Skeletal muscle satellite cell (primary cell): ENCODE data around the gene HTR6.

ENCODE experiments used
- H3K27me3 ChIP-seq: 2 replicates; pipeline ENCODE4 v1.7.0; 2013; ENCODE audit warnings: low read length; ENCODE audit not compliant: control insufficient read depth, insufficient read depth
- H3K36me3 ChIP-seq: 2 replicates; pipeline ENCODE4 v1.7.0; 2013; ENCODE audit warnings: mild to moderate bottlenecking, control low read depth, low read length; ENCODE audit not compliant: insufficient read depth
- H3K4me1 ChIP-seq: 2 replicates; pipeline ENCODE4 v1.7.0; 2013; ENCODE audit warnings: low read length; ENCODE audit not compliant: control insufficient read depth, insufficient read depth
- H3K4me2 ChIP-seq: 2 replicates; pipeline ENCODE4 v1.7.0; 2013; ENCODE audit warnings: mild to moderate bottlenecking, low read length
- H3K4me3 ChIP-seq: 2 replicates; pipeline ENCODE4 v1.7.0; 2013; ENCODE audit warnings: low read length
- H3K9ac ChIP-seq: 2 replicates; pipeline ENCODE4 v1.7.0; 2013; ENCODE audit warnings: mild to moderate bottlenecking, low read depth, low read length, moderate library complexity
- H3K9me3 ChIP-seq: replicated peaks from 2 replicates; pipeline ENCODE4 v1.7.0; 2013; ENCODE audit warnings: mild to moderate bottlenecking, control low read depth, low read length

The HTR6 gene

DNA sequence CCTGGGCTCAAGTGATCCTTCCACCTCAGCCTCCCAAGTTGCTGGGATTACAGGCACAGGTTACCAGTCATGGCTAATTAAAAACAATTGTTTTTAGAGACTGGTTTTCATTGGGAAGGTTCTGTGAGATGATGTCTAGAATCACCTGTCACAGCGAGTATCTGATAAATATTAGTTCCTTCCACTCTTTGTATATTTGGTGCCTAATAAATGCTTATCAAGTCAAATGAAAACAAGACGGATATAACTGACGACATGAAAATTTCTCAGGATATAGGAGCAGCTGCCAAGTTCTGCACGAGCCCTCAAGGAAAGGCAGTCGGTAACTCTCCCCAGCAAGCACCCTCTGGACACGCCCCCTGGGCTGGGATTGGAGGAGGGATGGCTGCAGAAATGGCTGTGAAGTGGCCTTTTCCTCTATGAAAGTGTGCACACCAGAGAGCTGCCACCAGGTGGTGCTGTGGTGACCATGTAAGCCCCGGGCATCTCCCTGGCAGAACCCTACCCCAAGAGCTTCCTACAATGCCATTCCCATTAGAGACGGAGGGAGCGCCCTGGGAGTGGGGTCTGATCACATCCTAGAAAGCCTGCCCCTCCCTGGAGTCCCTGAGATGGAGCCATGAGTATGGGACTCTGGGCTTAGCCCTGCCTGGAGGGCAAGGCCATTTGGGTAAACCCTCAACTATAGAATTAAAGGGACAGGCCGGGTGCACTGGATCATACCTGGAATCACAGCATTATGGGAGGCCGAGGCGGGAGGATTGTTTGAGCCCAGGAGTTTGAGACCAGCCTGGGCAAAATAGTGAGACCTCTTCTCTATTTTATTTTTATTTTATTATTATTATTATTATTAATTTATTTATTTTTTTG is 50.9 kb downstream of the HTR6 start:
- Histone ChIP-seq H3K9me3 (no peaks in the 10 kb centered on the region), H3K27me3 (no peaks in the 10 kb centered on the region), H3K36me3 (no peaks in the 10 kb centered on the region), H3K4me3 (no peak overlapping the region), H3K9ac (no peak overlapping the region), H3K4me1 (peaks cover 2% of the 10 kb centered on the region), H3K4me2 (no peak overlapping the region)

DNA sequence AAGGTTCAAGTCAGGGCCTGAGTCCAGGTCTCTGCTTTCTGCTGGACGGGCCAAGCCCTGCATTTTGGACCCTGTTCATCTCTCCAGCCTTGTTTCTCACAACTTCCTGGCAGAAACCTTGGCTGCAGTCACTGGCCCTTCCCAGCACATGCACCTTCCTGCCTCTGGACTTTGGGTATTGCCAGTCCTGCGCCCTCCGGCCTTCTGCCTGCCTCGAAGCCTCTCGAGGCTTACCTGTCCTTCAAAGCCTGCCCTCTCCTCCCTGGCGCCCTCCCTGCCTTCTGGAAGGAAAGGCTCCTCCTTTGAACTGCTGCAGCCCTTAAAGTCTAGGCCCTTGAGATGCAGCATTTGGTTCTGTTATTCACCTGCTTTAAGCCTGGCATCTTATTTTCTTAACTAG is 52.8 kb downstream of the HTR6 start:
- Histone ChIP-seq H3K4me1 (peaks cover 2% of the 10 kb centered on the region), H3K9me3 (no peaks in the 10 kb centered on the region), H3K4me2 (no peak overlapping the region), H3K36me3 (no peaks in the 10 kb centered on the region), H3K9ac (no peak overlapping the region), H3K27me3 (no peaks in the 10 kb centered on the region), H3K4me3 (no peak overlapping the region)

DNA sequence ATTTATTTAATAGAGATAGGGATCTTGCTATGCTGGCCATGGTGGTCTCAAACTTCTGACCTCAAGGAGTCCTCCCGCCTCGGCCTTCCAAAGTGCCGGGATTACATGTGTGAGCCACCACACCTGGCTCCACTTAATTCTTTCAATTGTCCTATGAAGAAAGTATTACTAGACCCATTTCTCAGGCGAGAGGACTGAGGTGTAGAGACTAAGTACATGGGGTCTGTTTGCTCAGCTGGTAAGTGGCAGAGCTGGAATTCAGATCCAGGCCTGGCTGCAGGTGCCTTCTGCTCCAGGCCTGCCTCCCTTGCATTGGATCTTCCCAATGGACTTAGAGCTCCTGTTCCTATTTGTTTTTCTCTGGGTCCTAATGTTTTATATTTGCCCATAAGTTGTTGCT is 55.5 kb downstream of the HTR6 start:
- Histone ChIP-seq H3K9ac (no peak overlapping the region), H3K4me3 (no peak overlapping the region), H3K9me3 (no peaks in the 10 kb centered on the region), H3K4me2 (no peak overlapping the region), H3K4me1 (peaks cover 2% of the 10 kb centered on the region), H3K36me3 (peaks cover 3% of the 10 kb centered on the region), H3K27me3 (no peaks in the 10 kb centered on the region)

DNA sequence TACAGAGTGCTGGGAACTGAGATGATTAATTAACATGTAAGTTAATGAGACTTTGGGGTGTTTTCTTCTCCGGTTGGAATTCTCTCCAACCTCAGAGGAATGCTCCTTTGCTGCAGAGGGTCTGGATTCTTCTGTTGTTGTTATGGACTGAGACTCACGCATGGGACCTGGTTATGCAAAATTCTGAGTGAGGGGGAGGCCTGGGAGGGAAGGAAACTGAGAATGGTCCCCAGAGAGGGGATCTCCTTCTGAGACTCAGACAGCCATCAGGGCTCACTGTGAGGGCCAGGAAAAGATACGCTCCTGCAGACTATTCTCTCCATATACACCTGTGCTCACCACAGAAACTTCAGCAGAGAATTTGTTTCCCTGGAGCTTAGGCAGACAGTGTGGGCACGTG is 56.3 kb downstream of the HTR6 start:
- Histone ChIP-seq H3K9me3 (no peaks in the 10 kb centered on the region), H3K36me3 (peaks cover 3% of the 10 kb centered on the region), H3K27me3 (no peaks in the 10 kb centered on the region), H3K4me3 (no peak overlapping the region), H3K4me1 (no peaks in the 10 kb centered on the region), H3K4me2 (no peak overlapping the region), H3K9ac (no peak overlapping the region)

DNA sequence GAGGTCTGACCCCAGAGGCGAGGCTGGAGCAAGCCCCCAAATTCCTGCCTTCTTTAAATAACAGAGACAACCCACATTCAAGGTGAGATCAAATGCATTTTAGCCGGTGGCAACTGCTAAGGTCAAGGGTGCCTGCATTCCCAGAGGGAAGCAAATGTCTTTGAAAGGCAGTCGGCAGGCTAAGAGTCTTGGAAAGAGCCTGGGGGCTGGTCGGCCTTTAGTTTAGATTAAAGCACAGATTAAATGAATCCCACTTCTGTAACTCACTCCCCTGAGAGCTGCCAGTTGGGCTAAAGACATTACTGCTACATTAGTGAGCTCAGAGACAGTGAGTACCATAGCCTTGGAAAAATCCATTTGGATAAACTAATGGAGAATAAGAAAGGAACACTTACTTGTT is 59.2 kb downstream of the HTR6 start:
- Histone ChIP-seq H3K27me3 (no peaks in the 10 kb centered on the region), H3K4me1 (no peaks in the 10 kb centered on the region), H3K9ac (no peak overlapping the region), H3K9me3 (no peaks in the 10 kb centered on the region), H3K4me3 (no peak overlapping the region), H3K4me2 (no peak overlapping the region), H3K36me3 (peaks cover 3% of the 10 kb centered on the region)

DNA sequence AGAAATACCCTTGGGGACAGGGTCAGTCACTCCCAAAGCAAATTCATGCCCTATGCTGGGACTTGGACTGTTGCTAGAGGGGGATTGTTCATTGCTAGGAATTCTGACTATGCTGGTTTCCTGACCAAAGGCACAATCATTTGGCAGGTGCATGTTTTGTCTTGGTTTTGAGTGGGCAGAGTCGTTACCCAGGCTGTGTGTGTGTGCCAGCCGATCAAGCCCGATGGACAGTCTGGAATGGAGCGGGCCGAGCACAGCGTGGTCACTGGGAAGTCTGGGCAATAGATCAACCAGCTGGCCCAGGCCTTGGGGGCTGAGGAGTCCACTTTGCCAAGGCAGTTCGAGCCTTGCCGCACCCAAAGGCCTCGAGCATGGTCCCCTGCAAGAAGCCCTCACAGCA is 60.9 kb downstream of the HTR6 start:
- Histone ChIP-seq H3K9me3 (peaks cover 4% of the 10 kb centered on the region), H3K4me2 (no peak overlapping the region), H3K4me1 (no peaks in the 10 kb centered on the region), H3K27me3 (no peaks in the 10 kb centered on the region), H3K4me3 (no peak overlapping the region), H3K36me3 (peaks cover 3% of the 10 kb centered on the region), H3K9ac (no peak overlapping the region)

DNA sequence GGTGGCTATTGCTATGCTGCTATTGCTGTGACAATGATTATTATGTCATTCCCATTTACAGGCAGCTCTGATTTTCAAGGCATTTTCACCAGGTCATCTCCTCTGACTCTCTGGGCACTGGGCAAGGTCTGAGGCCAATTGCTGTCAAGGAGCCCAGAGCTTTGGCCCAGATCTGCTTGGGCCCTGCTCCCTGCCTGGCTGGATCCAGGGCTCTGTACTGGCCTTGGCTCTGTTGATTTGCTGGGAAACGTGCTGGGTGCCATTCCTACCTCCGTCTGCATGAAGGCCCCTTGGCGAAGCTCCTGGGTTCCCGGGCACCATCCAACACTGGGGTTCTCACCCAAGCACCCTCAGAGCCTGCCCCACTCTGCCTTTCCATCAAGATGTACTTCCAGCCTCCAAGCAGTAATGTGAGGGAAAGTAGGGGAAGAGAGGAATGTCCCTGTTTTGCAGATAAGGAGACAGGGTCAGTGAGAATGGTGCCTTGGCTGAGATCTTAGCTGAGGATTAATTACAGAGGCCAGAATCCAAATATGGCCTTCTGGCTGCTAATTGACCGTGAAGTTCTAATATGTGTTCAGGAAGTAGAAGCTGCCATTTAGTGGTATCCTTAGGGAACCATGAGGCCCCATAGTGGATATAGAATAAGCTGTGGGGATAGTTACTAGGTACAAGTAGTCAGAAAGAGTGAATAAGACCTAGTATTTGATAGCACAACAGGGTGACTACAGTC is 63.9 kb downstream of the HTR6 start:
- no peak overlapping the region for H3K4me3 ChIP-seq
- H3K4me1 ChIP-seq = no peaks in the 10 kb centered on the region
- H3K9me3 ChIP-seq = peaks cover 4% of the 10 kb centered on the region
- H3K27me3 ChIP-seq = no peaks in the 10 kb centered on the region
- H3K4me2 ChIP-seq = no peak overlapping the region
- no peak overlapping the region for H3K9ac ChIP-seq
- H3K36me3 ChIP-seq = peaks cover 3% of the 10 kb centered on the region

DNA sequence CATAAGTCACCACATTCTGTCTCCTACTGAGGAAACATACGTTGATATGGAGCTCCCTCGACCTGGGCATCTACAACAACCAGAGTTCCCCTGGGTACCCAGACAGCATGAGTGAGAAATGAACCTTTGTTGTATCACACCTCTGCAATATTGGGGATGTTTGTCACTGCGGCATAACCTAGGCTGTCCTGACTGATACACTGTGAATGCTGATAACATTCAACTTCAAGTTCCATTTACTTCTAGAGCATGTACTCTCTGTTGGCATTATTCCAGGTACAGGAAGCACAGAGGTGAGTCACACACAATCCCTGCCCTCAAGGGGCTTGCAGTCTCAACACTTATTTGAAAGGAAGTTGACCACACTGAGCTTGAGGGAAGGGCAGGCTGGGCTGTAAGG is 65.6 kb downstream of the HTR6 start:
- H3K4me3 ChIP-seq = no peak overlapping the region
- no peaks in the 10 kb centered on the region for H3K36me3 ChIP-seq
- peaks cover 4% of the 10 kb centered on the region for H3K9me3 ChIP-seq

More for the DNA sequence above, 65.6 kb downstream of the HTR6 start:
- Histone ChIP-seq H3K27me3 (no peaks in the 10 kb centered on the region), H3K4me1 (peaks cover 11% of the 10 kb centered on the region), H3K4me2 (no peak overlapping the region), H3K9ac (no peak overlapping the region)
